Gastrocnemius medialis (tissue), 4 donors: ENCODE data around the gene CEACAM20. TPM values are rescaled to one million over a fixed set of nuclear protein-coding genes. Genes with fewer than 3 reads are reported as not detected.
A peak's percentile ranks its signal among the peaks of the same experiment; 100 is the strongest.

Experiments used
- ATAC-seq, 2 donors: fragments of 150-250 bp; one replicate each; pipeline ENCODE4 v1.9.1; 2016
- DNase-seq, 2 donors: peaks; one replicate each; pipeline ENCODE4 v3.0.0-alpha.2; 2019
- H3K27ac ChIP-seq, 4 donors: fragments of 200-600 bp; sonication (generic); 1 replicate in 1 of 4; 2 replicates in 3 of 4; pipeline ENCODE4 v1.5.1; 2016 to 2018; ENCODE audit warnings: mild to moderate bottlenecking in 2 of 4, moderate library complexity in 1 of 4
- H3K27me3 ChIP-seq, 3 donors: fragments of 200-600 bp; sonication (generic) in 2 of 3; 1 replicate in 1 of 3; 2 replicates in 2 of 3; pipeline versions ENCODE4 v1.5.1 to v1.6.0; 2016 to 2019; ENCODE audit warnings: mild to moderate bottlenecking in 1 of 3, moderate library complexity in 1 of 3
- H3K36me3 ChIP-seq, 2 donors: fragments of 200-600 bp; sonication (generic) in 1 of 2; one replicate each; pipeline ENCODE4 v1.5.1; 2017 to 2018
- H3K4me1 ChIP-seq, 2 donors: fragments of 200-600 bp; sonication (generic) in 1 of 2; one replicate each; pipeline ENCODE4 v1.5.1; 2016 to 2017; ENCODE audit warnings: mild to moderate bottlenecking in 2 of 2
- H3K4me3 ChIP-seq, 4 donors: fragments of 200-600 bp; sonication (generic) in 3 of 4; 1 replicate in 1 of 4; 2 replicates in 3 of 4; pipeline ENCODE4 v1.5.1; 2016 to 2019; ENCODE audit warnings: mild to moderate bottlenecking in 2 of 4
- H3K9me3 ChIP-seq, 3 donors: fragments of 200-600 bp; sonication (generic) in 2 of 3; 1 replicate in 1 of 3; 2 replicates in 2 of 3; pipeline ENCODE4 v1.5.1; 2016 to 2019
- CTCF ChIP-seq, 5 experiments: fragments of 450-650 bp in 3 of 5; fragments of 200-600 bp in 2 of 5; sonication (generic) in 2 of 5; IDR thresholded peaks in 4 of 5; conservative IDR thresholded peaks in 1 of 5; 1 replicate in 4 of 5; 2 replicates in 1 of 5; pipeline ENCODE4 v1.5.1; 2016 to 2019; ENCODE audit warnings: antibody characterized with exemption in 5 of 5, mild to moderate bottlenecking in 3 of 5, moderate library complexity in 3 of 5
- POLR2A ChIP-seq, 2 donors: fragments of 450-650 bp; IDR thresholded peaks; one replicate each; pipeline ENCODE4 v1.6.1; 2017; ENCODE audit warnings: antibody characterized with exemption in 2 of 2, mild to moderate bottlenecking in 2 of 2, moderate library complexity in 2 of 2
- in situ Hi-C, 4 donors: fragments of 200-750 bp; cut with MboI; loops; one replicate each; pipeline versions ENCODE4 v1.15.0 to v1.8.0; 2017; ENCODE audit warnings: low sequenced_read_pairs in 4 of 4
- intact Hi-C: fragments of 100-400 bp; cut with DNase I; formaldehyde crosslinking; loops from one replicate; pipeline ENCODE4 v1.15.1; 2023; ENCODE audit warnings: low total_unique reads
- total RNA-seq, 4 donors: library from RNA; depleted of rRNA; stranded (reverse); fragments of >200 nt; gene quantifications; one replicate each; pipeline versions ENCODE4 v1.1.0 to v1.2.3, GENCODE V29; 2016

Gene CEACAM20
- not detected for total RNA-seq

- peaks cover 0 to 4% (median under 1%) of the 10 kb centered on the region in 3 donors for H3K27me3 ChIP-seq
- H3K27ac ChIP-seq = no peak within 1 kb of the TSS
- no peak for DNase-seq
- no peak within 1 kb of the TSS for H3K4me3 ChIP-seq
- ATAC-seq = no peak
- TF ChIP-seq CTCF (IDR thresholded peaks at IDR 0.05 in 4 of 5, conservative IDR thresholded peaks at IDR 0.05 in 1 of 5) (no peak), POLR2A (IDR thresholded peaks at IDR 0.05) (no peak)
- H3K36me3 ChIP-seq = no peaks in the 10 kb centered on the region
- in situ Hi-C loops = no loop called here
- intact Hi-C loops = no loop called here
- no peaks in the 10 kb centered on the region for H3K9me3 ChIP-seq
- no peaks in the 10 kb centered on the region for H3K4me1 ChIP-seq
Observed at GRCh38 chr19:44529536-44529935, at the start of gene CEACAM20. CEACAM20 (minus strand) TSS chr19:44529675; CDS start chr19:44529509, 166 bp downstream.

- Histone ChIP-seq H3K27ac (no peak overlapping the region), H3K4me3 (no peak overlapping the region), H3K9me3 (no peaks in the 10 kb centered on the region), H3K36me3 (no peaks in the 10 kb centered on the region), H3K27me3 (no peaks in the 10 kb centered on the region), H3K4me1 (no peaks in the 10 kb centered on the region)
- TF ChIP-seq POLR2A (IDR thresholded peaks at IDR 0.05) = no peak
- TF ChIP-seq CTCF (IDR thresholded peaks at IDR 0.05 in 4 of 5, conservative IDR thresholded peaks at IDR 0.05 in 1 of 5) = no peak
- ATAC-seq (no peak), DNase-seq (no peak)
- intact Hi-C loops = no loop called here
- in situ Hi-C loops = no loop called here
Observed at GRCh38 chr19:44577566-44577874, 48.0 kb upstream of the CEACAM20 start.

GRCh38 chr19:44576843-44577565, 47.5 kb upstream of the CEACAM20 start:
- Histone ChIP-seq H3K9me3 (no peaks in the 10 kb centered on the region), H3K4me3 (no peak overlapping the region), H3K36me3 (no peaks in the 10 kb centered on the region), H3K4me1 (no peaks in the 10 kb centered on the region), H3K27ac (no peak overlapping the region), H3K27me3 (no peaks in the 10 kb centered on the region)
- TF ChIP-seq POLR2A (IDR thresholded peaks at IDR 0.05) (no peak), CTCF (IDR thresholded peaks at IDR 0.05 in 4 of 5, conservative IDR thresholded peaks at IDR 0.05 in 1 of 5) (peak in 4 of 5 experiments; percentile 39 to 60 (median 44))
- DNase-seq (no peak), ATAC-seq (peak; percentile 60 to 84)
- in situ Hi-C loops (no loop called here), intact Hi-C loops (no loop called here)

GRCh38 chr19:44575116-44575700, 45.7 kb upstream of the CEACAM20 start:
- in situ Hi-C loops = no loop called here
- no peaks in the 10 kb centered on the region for H3K9me3 ChIP-seq
- intact Hi-C loops = no loop called here
- DNase-seq (no peak), ATAC-seq (no peak)
- TF ChIP-seq CTCF (IDR thresholded peaks at IDR 0.05 in 4 of 5, conservative IDR thresholded peaks at IDR 0.05 in 1 of 5) = no peak
- no peak for TF ChIP-seq POLR2A (IDR thresholded peaks at IDR 0.05)
- no peak overlapping the region for H3K4me3 ChIP-seq
- no peaks in the 10 kb centered on the region for H3K27me3 ChIP-seq
- H3K4me1 ChIP-seq = no peaks in the 10 kb centered on the region
- H3K27ac ChIP-seq = no peak overlapping the region
- H3K36me3 ChIP-seq = no peaks in the 10 kb centered on the region
